DND-41 (cell line): ENCODE measurements around the gene ADAMTS13.

Experiments
- ATAC-seq: fragments of 200-7000 bp; cut with Tn5 transposase; 3 replicates; pipeline ENCODE4 v1.9.1; 2021; ENCODE audit warnings: low read depth; ENCODE audit not compliant: insufficient read depth
- DNase-seq: peaks from one replicate; pipeline ENCODE4 v3.0.0-alpha.2; 2020
- H2AFZ ChIP-seq: 2 replicates; pipeline ENCODE4 v1.6.0; 2012; ENCODE audit warnings: low read depth, low read length
- H3K27ac ChIP-seq: 2 replicates; pipeline ENCODE4 v1.5.1; 2012; ENCODE audit warnings: low read length, inconsistent platforms
- H3K27me3 ChIP-seq: fragments of 200-600 bp; sonication (generic); 2 replicates; pipeline ENCODE4 v1.6.0; 2012; ENCODE audit warnings: low read length, mild to moderate bottlenecking, inconsistent platforms; ENCODE audit not compliant: insufficient read depth, poor library complexity
- H3K36me3 ChIP-seq: 2 replicates; pipeline ENCODE4 v1.5.1; 2012; ENCODE audit warnings: low read length, inconsistent platforms; ENCODE audit not compliant: insufficient read depth
- H3K4me1 ChIP-seq: 2 replicates; pipeline ENCODE4 v1.5.1; 2012; ENCODE audit warnings: mild to moderate bottlenecking, low read length; ENCODE audit not compliant: insufficient read depth
- H3K4me2 ChIP-seq: 2 replicates; pipeline ENCODE4 v1.6.0; 2012; ENCODE audit warnings: mild to moderate bottlenecking, moderate library complexity, low read length, inconsistent platforms; ENCODE audit not compliant: insufficient read depth
- H3K4me3 ChIP-seq, 2 experiments: fragments of 200-600 bp in 1 of 2; shearing (Covaris generic) in 1 of 2; 2 replicates each; pipeline ENCODE4 v1.5.1; 2012 to 2016; ENCODE audit warnings: inconsistent platforms in 2 of 2, low read length in 2 of 2, mild to moderate bottlenecking in 2 of 2, low read depth in 1 of 2, moderate library complexity in 1 of 2
- H3K79me2 ChIP-seq: 2 replicates; pipeline ENCODE4 v1.6.0; 2012; ENCODE audit warnings: low read length, inconsistent platforms; ENCODE audit not compliant: insufficient read depth
- H3K9ac ChIP-seq: 2 replicates; pipeline ENCODE4 v1.6.0; 2012; ENCODE audit warnings: low read depth, mild to moderate bottlenecking, inconsistent platforms, low read length, moderate library complexity
- H3K9me3 ChIP-seq: 2 replicates; pipeline ENCODE4 v1.5.1; 2012; ENCODE audit warnings: low read length, moderate library complexity, mild to moderate bottlenecking, inconsistent platforms; ENCODE audit not compliant: insufficient read depth, severe bottlenecking
- H4K20me1 ChIP-seq: 2 replicates; pipeline ENCODE4 v1.6.0; 2012; ENCODE audit warnings: low read length; ENCODE audit not compliant: insufficient read depth
- EZH2 ChIP-seq: IDR thresholded peaks from 3 replicates; pipeline ENCODE4 v1.6.1; 2012; ENCODE audit warnings: borderline replicate concordance, low read depth, mild to moderate bottlenecking, moderate library complexity, low read length, inconsistent platforms; ENCODE audit not compliant: severe bottlenecking
- TF ChIP-seq, protein P1 (sequence below): IDR thresholded peaks from 2 replicates; pipeline ENCODE4 v1.5.1; 2012; ENCODE audit warnings: borderline replicate concordance, low read length, moderate library complexity, mild to moderate bottlenecking; ENCODE audit not compliant: poor library complexity, severe bottlenecking; ENCODE audit errors: extremely low read depth

The ADAMTS13 gene

GRCh38 chr9:133425049-133425632 is 3.0 kb downstream of the ADAMTS13 start:
- no peaks in the 10 kb centered on the region for H3K79me2 ChIP-seq
- no peak for ATAC-seq
- no peak overlapping the region for H3K4me2 ChIP-seq
- TF ChIP-seq, protein P1, sequence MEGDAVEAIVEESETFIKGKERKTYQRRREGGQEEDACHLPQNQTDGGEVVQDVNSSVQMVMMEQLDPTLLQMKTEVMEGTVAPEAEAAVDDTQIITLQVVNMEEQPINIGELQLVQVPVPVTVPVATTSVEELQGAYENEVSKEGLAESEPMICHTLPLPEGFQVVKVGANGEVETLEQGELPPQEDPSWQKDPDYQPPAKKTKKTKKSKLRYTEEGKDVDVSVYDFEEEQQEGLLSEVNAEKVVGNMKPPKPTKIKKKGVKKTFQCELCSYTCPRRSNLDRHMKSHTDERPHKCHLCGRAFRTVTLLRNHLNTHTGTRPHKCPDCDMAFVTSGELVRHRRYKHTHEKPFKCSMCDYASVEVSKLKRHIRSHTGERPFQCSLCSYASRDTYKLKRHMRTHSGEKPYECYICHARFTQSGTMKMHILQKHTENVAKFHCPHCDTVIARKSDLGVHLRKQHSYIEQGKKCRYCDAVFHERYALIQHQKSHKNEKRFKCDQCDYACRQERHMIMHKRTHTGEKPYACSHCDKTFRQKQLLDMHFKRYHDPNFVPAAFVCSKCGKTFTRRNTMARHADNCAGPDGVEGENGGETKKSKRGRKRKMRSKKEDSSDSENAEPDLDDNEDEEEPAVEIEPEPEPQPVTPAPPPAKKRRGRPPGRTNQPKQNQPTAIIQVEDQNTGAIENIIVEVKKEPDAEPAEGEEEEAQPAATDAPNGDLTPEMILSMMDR: no peak
- TF ChIP-seq EZH2: no peak
- H3K36me3 ChIP-seq: no peaks in the 10 kb centered on the region
- no peaks in the 10 kb centered on the region for H3K4me1 ChIP-seq
- no peaks in the 10 kb centered on the region for H3K27me3 ChIP-seq
- DNase-seq: no peak
- H3K4me3 ChIP-seq: no peak overlapping the region
- H4K20me1 ChIP-seq: no peaks in the 10 kb centered on the region
- no peak overlapping the region for H3K9ac ChIP-seq
- H2AFZ ChIP-seq: no peak overlapping the region
- no peaks in the 10 kb centered on the region for H3K9me3 ChIP-seq
- no peak overlapping the region for H3K27ac ChIP-seq

GRCh38 chr9:133426011-133426410 is 3.8 kb downstream of the ADAMTS13 start:
- no peak overlapping the region for H2AFZ ChIP-seq
- H3K36me3 ChIP-seq: no peaks in the 10 kb centered on the region
- TF ChIP-seq EZH2: no peak
- TF ChIP-seq, protein P1: no peak
- H3K4me1 ChIP-seq: no peaks in the 10 kb centered on the region
- no peak overlapping the region for H3K27ac ChIP-seq
- H3K27me3 ChIP-seq: no peaks in the 10 kb centered on the region
- H3K9me3 ChIP-seq: no peaks in the 10 kb centered on the region
- H3K4me3 ChIP-seq: no peak overlapping the region
- DNase-seq: no peak
- no peaks in the 10 kb centered on the region for H3K79me2 ChIP-seq
- no peaks in the 10 kb centered on the region for H4K20me1 ChIP-seq
- no peak overlapping the region for H3K4me2 ChIP-seq
- ATAC-seq: no peak
- H3K9ac ChIP-seq: no peak overlapping the region

- Histone ChIP-seq H3K36me3 (no peaks in the 10 kb centered on the region), H3K4me1 (no peaks in the 10 kb centered on the region), H3K27ac (no peak overlapping the region), H2AFZ (no peak overlapping the region), H3K9me3 (no peaks in the 10 kb centered on the region), H3K4me3 (no peak overlapping the region), H3K27me3 (no peaks in the 10 kb centered on the region), H4K20me1 (no peaks in the 10 kb centered on the region), H3K79me2 (no peaks in the 10 kb centered on the region), H3K4me2 (no peak overlapping the region), H3K9ac (no peak overlapping the region)
- DNase-seq (no peak), ATAC-seq (no peak)
- TF ChIP-seq EZH2: no peak
- TF ChIP-seq, protein P1: no peak
These were observed 5.6 kb downstream of the ADAMTS13 start for GRCh38 chr9:133427658-133428348.
